ENCODE measurements around the gene MGAT5.

MGAT5 gene

GRCh38 chr2:134368009-134368817 is 114.3 kb downstream of the MGAT5 start:
- DNase-seq (ENCODE audit: low spot score) = no peak

- no peak for DNase-seq (ENCODE audit: low spot score)
Observed at GRCh38 chr2:134369220-134369902, 115.5 kb downstream of the MGAT5 start.

DNA sequence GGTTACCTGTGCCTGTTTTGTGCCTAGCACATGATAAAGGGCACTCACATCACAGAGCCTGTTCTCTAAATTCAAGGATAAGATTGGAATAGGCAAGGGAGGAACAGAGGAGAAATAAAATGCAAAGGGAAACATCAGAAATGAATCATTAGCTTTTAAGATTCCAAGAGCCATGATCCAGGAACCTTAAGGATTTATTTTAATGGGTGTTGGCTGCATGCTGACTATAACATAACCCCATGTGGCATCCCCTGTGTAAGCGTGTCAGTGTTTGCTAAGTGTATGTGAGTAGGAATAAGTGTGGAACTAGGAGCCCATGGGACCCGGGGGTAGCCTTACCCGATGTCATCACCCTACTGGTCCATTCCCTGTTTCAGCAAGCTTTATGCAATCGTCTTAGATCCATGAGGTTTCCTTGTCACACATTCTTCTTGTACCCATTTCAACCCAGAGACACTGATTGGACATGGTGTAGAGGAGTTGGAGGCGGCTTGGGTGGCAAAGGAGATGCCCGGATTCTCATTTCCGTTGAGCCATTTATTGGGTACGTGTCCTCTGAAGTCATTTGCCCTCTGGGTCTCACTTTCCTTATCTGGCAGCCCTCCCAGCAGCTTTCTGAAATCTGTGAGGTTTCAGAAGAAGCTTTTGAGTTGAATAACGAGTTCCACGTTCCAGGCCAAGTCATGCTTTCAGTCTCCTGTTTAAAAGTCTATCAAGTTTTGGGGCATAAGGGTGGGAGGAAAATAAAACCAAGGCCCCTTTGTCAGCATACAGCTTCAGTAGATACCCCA is 117.0 kb downstream of the MGAT5 start:
- no peak for DNase-seq (ENCODE audit: low spot score)

DNA sequence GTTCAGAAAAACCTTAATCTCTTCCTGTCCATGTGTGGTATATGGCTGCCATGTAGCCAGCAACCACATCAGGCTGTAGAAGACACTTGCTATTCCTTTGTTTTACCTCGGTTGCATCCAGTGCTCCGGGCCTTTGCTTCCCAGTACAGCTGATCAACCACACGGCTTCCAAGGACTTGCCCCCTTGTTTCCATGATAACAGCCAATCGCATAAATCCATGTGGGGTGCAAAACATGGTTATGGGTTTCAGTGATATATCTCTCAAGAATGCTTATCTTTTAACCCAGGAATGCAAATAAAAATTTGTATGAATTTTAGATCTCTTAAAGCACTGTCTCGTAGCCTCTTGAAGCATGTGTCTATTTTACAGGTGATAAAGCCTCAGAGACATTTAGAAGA is 118.3 kb downstream of the MGAT5 start:
- DNase-seq (ENCODE audit: low spot score) = no peak

DNA sequence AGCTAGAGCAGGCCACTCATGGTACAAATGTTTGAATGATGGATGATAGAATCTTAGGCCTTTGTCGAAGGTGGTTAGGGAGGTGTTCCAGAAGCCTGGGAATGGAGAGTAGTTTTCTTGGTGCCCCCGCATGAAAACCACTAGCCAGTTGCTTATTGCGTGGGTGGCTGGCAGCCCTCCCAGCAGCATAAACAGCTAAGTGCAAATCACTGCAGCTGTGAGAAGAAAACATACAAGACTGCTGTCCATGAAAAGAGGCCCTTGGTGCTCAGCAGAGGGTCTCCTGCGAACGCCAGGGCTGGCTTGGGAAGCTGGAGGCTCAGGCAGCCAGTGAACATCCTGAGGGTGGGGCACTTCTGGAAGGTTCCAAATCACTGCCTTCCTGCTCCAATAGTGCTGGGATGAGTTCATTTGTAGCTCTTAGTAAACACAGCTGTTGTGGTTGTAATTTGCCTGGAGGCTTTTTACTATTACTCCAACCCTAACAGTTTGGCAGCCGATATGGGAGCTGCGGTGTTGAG is 118.8 kb downstream of the MGAT5 start:
- DNase-seq (ENCODE audit: low spot score) = no peak

- DNase-seq (ENCODE audit: low spot score) = peak; percentile 25
Observed at GRCh38 chr2:134375935-134376334, 122.1 kb downstream of the MGAT5 start.

DNA sequence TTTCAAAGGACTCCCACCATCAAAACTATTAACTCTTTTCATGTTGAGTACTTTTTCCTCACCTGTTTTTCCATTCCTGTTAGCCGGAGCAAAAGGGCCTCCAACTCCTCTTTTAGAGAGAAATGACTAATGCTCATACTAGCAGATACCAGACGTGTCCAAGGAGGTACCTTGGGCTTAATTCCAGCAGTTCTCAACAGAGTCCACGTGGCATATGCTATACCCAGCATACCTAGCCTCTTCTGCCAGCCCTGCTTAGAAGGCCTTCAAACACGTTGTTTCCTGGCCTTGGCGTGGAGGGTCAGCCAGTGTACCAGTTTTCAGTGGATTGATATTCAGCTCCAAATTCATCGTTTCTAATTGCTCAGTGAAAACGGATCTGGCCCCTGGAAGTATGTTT is 123.9 kb downstream of the MGAT5 start:
- DNase-seq (ENCODE audit: low spot score) = no peak

DNA sequence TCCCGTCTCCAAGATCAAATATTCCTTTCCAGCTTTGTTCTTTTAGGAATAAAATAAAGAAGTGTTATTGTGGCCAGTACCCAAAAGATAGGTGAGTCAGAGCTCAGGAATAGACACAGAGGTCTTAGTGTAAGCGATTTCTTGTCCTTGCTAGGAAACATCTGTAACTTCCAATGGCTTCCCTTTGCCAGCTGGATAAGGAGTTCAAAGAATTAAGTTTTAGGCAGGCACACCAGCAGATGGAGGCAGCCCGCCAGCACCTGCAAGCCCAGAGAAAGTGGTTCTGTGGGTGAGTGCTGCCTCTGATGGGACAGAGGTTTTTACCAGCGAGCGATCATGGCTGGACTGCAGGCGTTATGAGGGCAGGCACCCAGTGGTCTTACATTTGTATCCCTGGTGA is 125.4 kb downstream of the MGAT5 start:
- peak; percentile 26 for DNase-seq (ENCODE audit: low spot score)

DNA sequence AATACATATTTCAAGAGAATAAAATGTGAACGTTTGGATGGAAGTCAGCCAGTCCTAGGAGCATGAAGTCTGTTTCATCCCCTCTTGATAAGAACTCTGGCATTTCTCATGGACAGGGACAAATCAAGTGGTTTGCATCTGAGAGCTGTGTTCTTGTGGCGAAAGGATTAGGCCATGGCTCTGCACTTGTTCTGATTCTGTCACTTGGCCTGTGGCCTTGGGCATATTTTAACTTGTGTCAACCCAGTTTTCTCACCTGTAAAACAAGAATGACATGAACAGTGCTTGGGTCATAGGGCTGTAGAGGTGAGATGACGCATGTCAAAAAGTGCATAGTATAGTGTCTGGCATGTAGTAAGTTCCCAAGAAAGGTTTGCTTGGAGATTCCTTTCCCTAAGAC is 125.8 kb downstream of the MGAT5 start:
- no peak for DNase-seq (ENCODE audit: low spot score)

DNA sequence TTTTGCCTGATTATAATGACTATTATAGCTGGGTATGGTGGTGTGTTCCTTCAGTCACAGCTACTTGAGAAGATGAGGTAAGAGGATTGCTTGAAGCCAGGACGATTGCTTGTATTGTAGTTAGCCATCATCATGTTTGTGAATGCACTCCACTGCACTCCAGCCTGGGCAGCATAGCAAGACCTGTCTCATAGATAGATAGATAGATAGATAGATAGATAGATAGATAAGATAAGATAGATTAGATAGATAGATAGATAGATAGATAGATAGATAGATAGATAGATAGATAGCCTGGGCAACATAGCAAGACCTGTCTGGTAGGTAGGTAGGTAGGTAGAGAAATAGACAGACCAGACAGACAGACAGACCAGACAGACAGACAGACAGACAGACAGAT is 127.3 kb downstream of the MGAT5 start:
- DNase-seq (ENCODE audit: low spot score) = no peak

DNA sequence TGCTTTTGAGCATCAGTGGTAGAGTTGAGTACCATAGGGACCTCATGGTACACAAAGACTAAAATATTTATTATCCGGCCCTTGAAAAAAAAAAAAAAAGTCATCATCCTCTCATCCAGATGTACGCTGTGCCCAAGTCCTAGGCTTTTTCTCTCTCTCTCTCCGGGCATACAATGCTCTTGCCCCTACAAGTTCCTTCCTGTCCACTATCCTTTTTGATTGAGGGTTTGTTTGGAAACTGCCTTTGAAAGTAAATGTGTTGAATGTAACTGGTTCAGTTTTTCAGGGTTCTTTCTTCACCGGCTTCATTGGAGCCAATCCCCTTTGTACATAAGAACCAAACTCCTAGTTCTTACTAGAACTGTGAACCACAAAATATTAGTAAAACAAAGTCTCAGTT is 130.3 kb downstream of the MGAT5 start:
- no peak for DNase-seq (ENCODE audit: low spot score)

GRCh38 chr2:134385195-134385594 is 131.3 kb downstream of the MGAT5 start:
- DNase-seq (ENCODE audit: low spot score) = no peak

DNA sequence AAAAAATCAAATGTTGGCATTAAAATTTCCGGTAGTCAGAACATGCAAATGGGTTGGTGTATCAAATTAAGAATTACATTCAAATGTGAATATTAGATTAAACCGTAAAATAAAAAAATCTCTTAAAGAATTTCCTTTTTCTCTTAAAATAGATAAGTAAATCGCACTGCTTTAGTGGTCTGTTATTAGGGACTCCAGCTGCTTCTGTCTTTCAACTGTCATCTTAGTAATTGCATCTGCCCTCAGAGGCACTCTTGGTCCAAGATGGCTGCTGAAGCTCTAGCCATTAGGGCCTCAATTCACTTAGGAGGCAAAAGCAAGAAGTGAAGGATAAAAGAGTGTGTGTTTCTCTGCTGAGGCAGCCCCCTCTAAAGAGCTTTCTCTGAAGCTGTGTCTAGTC is 132.4 kb downstream of the MGAT5 start:
- no peak for DNase-seq (ENCODE audit: low spot score)

DNA sequence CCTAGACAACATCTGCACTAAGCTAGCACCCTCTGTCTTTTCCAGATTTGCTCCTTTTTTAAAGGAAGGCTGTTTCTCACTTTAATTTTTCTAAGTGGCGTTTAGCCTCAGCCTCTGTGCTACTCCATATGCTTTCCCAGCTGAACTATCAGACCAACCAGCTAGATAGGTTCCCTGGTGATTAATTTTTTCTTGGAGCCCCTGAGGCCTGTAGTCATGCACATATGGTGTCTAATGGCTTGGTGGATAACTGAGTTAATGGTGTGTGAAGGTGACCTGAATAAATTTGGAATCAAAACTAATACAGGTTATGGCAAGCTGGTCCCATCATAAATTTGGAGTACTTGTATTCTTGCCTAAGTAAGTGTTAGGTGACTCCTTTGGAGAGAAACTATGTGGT is 135.5 kb downstream of the MGAT5 start:
- DNase-seq (ENCODE audit: low spot score) = no peak

DNA sequence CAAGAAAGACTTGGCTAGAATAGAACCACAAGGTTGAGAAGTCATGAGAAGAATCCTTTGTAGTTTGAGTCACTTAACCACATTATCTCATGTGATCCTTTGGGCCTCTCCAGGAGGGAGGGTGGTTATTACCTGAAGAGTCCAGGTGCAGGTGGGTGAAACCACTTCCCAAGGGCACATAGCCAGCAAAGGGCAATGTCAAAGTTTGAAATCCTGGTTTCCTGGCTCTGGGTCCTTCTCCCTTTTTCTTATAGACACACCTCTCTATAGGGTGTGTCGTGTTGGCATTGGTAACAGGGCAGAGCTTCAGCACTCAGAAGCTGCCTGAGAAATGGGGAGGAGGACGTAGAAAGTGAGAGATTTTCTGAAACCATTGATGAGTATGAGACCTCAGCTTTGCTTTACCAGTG is 137.9 kb downstream of the MGAT5 start:
- DNase-seq (ENCODE audit: low spot score) = no peak

DNA sequence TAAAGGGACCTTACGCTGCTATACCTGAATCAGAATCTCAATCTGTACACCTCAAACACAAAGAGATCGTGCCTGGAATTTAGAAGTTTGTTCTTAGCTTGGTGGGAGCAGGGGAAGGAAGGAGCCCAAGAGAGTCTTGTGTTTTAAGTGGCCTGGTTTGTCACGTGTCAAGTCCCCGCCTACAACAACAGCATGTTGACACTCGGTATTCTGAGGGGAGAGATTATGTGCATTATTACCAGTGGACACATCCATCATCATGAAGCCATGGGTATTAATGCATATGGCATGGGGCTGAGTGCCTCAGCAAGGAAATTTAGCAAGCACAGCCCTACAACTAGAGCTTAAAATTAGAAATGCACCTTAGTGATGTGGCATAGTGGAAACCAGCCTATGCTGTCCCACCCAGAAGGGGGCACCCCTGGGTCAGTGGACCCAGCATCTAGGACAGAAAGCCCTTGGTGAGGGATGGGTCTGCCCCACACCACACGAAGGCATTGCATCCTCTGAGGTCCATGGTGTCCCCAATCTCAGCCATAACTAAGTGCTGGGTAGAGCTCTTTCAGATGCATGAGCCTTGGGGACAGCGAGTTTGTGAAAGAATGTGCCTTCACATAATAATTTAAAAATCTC is 138.7 kb downstream of the MGAT5 start:
- no peak for DNase-seq (ENCODE audit: low spot score)

- no peak for DNase-seq (ENCODE audit: low spot score)
Observed at GRCh38 chr2:134393075-134393461, 139.2 kb downstream of the MGAT5 start.

DNA sequence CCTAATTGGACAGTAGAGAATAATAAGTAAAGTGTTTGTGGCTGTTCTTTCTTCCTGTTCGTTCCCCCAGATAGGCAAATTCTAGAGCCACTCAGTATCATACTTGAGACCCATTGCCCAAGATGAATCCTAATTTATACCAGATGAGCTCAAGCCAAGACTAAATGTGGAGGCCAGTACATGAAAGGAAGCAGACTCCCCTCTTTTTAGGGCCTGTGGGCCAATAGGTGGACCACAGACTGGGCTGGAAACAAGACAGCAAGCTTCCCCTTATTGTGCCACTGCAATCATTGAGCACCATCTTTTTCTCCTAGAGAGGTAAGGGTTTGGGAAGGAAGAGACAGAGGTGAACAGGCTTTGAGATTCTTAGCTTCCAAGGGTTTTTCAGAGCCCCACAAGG is 141.9 kb downstream of the MGAT5 start:
- no peak for DNase-seq (ENCODE audit: low spot score)

- DNase-seq (ENCODE audit: low spot score) = no peak
Observed at GRCh38 chr2:134396493-134396892, 142.6 kb downstream of the MGAT5 start.

GRCh38 chr2:134397146-134397896 is 143.4 kb downstream of the MGAT5 start:
- no peak for DNase-seq (ENCODE audit: low spot score)

DNA sequence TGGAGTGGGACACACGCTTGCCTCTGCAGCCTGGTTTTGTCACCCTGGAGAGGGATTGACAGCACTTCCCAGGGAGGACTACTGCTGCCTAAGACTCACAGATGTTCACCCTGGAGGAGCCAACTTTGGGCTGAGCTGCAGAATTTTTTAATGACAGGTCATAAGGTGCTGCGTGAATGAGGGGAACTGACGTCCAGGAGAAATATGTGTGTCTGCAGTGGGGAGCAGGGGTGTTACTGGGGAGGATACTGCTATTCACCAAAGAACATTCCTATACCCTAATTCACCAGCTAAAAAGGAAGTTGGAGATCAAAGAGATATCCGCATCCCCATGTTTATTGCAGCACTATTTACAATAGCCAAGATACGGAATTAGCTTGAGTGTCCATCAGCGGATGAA is 144.4 kb downstream of the MGAT5 start:
- peak; percentile 43 for DNase-seq (ENCODE audit: low spot score)
